Liver (tissue), 9 donors: ENCODE results near the gene WWOX. TPM values are rescaled to one million over a fixed set of nuclear protein-coding genes. Genes with fewer than 3 reads are reported as not detected.

Experiments
- DNase-seq: peaks from one replicate; pipeline ENCODE4 v3.0.0-alpha.2; 2017; ENCODE audit warnings: low spot score
- H3K27ac ChIP-seq, 2 donors: one replicate each; pipeline ENCODE4 v1.7.0; 2013; ENCODE audit warnings: inconsistent platforms in 2 of 2, low read length in 2 of 2, control low read depth in 1 of 2, low read depth in 1 of 2, mild to moderate bottlenecking in 1 of 2
- H3K27me3 ChIP-seq, 4 donors: one replicate each; pipeline versions ENCODE4 v1.6.1 to v1.7.0; 2013; ENCODE audit warnings: low read length in 3 of 4, inconsistent platforms in 1 of 4, mild to moderate bottlenecking in 1 of 4, moderate library complexity in 1 of 4; ENCODE audit not compliant: control insufficient read depth in 4 of 4, insufficient read depth in 4 of 4
- H3K36me3 ChIP-seq, 4 donors: one replicate each; pipeline versions ENCODE4 v1.6.1 to v1.7.0; 2013; ENCODE audit warnings: low read length in 3 of 4, mild to moderate bottlenecking in 3 of 4, low read depth in 1 of 4, moderate library complexity in 1 of 4; ENCODE audit not compliant: control insufficient read depth in 4 of 4, insufficient read depth in 3 of 4
- H3K4me1 ChIP-seq, 4 donors: one replicate each; pipeline versions ENCODE4 v1.6.1 to v1.7.0; 2013; ENCODE audit warnings: low read length in 3 of 4, mild to moderate bottlenecking in 3 of 4, moderate library complexity in 1 of 4; ENCODE audit not compliant: control insufficient read depth in 4 of 4, insufficient read depth in 4 of 4
- H3K4me3 ChIP-seq, 3 donors: one replicate each; pipeline versions ENCODE4 v1.6.1 to v1.7.0; 2013; ENCODE audit warnings: low read length in 3 of 3, control low read depth in 1 of 3, low read depth in 1 of 3, mild to moderate bottlenecking in 1 of 3
- H3K9ac ChIP-seq, 2 donors: one replicate each; pipeline ENCODE4 v1.7.0; 2013; ENCODE audit warnings: low read length in 2 of 2, mild to moderate bottlenecking in 2 of 2, moderate library complexity in 2 of 2, control low read depth in 1 of 2, low read depth in 1 of 2
- H3K9me3 ChIP-seq, 4 donors: one replicate each; pipeline versions ENCODE4 v1.6.1 to v1.7.0; 2013; ENCODE audit warnings: low read length in 3 of 4; ENCODE audit not compliant: control insufficient read depth in 4 of 4
- CTCF ChIP-seq: fragments of 150-350 bp; IDR thresholded peaks from 2 replicates; pipeline ENCODE4 v1.5.1; 2017; ENCODE audit warnings: improper control_type of control experiment, low read depth, low read length; ENCODE audit not compliant: missing input control
- EGR1 ChIP-seq, 2 donors: IDR thresholded peaks; 2 replicates each; pipeline ENCODE4 v1.6.1; 2016 to 2018; ENCODE audit warnings: antibody characterized with exemption in 2 of 2, low read depth in 2 of 2
- FOXA1 ChIP-seq: IDR thresholded peaks from 2 replicates; pipeline ENCODE4 v1.6.1; 2016; ENCODE audit warnings: antibody characterized with exemption
- FOXA2 ChIP-seq: IDR thresholded peaks from 2 replicates; pipeline ENCODE4 v1.6.1; 2016; ENCODE audit warnings: antibody characterized with exemption
- GABPA ChIP-seq, 2 donors: IDR thresholded peaks in 1 of 2; conservative IDR thresholded peaks in 1 of 2; 2 replicates each; pipeline ENCODE4 v1.6.1; 2016; ENCODE audit warnings: antibody characterized with exemption in 2 of 2, mild to moderate bottlenecking in 1 of 2, moderate library complexity in 1 of 2
- HNF4A ChIP-seq, 2 donors: conservative IDR thresholded peaks; 2 replicates each; pipeline ENCODE4 v1.6.1; 2016; ENCODE audit warnings: antibody characterized with exemption in 2 of 2, mild to moderate bottlenecking in 2 of 2
- HNF4G ChIP-seq: IDR thresholded peaks from 2 replicates; pipeline ENCODE4 v1.6.1; 2016; ENCODE audit warnings: antibody characterized with exemption
- JUND ChIP-seq, 2 donors: IDR thresholded peaks; 2 replicates each; pipeline ENCODE4 v1.6.1; 2016; ENCODE audit warnings: antibody characterized with exemption in 2 of 2
- MAX ChIP-seq: IDR thresholded peaks from 2 replicates; pipeline ENCODE4 v1.6.1; 2016; ENCODE audit warnings: antibody characterized with exemption
- NR2F2 ChIP-seq: IDR thresholded peaks from 2 replicates; pipeline ENCODE4 v1.6.1; 2016; ENCODE audit warnings: antibody characterized with exemption
- RAD21 ChIP-seq, 2 donors: IDR thresholded peaks; 2 replicates each; pipeline ENCODE4 v1.6.1; 2016; ENCODE audit warnings: antibody characterized with exemption in 2 of 2, mild to moderate bottlenecking in 2 of 2
- RXRA ChIP-seq, 2 donors: IDR thresholded peaks; 2 replicates each; pipeline ENCODE4 v1.6.1; 2017 to 2018; ENCODE audit warnings: antibody characterized with exemption in 2 of 2, mild to moderate bottlenecking in 1 of 2
- SP1 ChIP-seq: IDR thresholded peaks from 2 replicates; pipeline ENCODE4 v1.6.1; 2018; ENCODE audit warnings: antibody characterized with exemption, mild to moderate bottlenecking
- TAF1 ChIP-seq: conservative IDR thresholded peaks from 2 replicates; pipeline ENCODE4 v1.6.1; 2016; ENCODE audit warnings: antibody characterized with exemption, mild to moderate bottlenecking
- YY1 ChIP-seq: IDR thresholded peaks from 2 replicates; pipeline ENCODE4 v1.6.1; 2016; ENCODE audit warnings: antibody characterized with exemption, mild to moderate bottlenecking
- ZBTB33 ChIP-seq: IDR thresholded peaks from 2 replicates; pipeline ENCODE4 v1.6.1; 2016; ENCODE audit warnings: antibody characterized with exemption
- WGBS: extraction: QIAGEN DNeasy Blood & Tissue Kit; methylation state at CpG from one replicate; pipeline ENCODE4 v1.1.7; 2013; 5-methylcytosine and 5-hydroxymethylcytosine counted together
- polyA plus RNA-seq, 2 donors: library from polyadenylated mRNA; stranded (reverse) in 1 of 2; unstranded in 1 of 2; fragments of 200-250 nt in 1 of 2; fragments of >200 nt in 1 of 2; fragmentation: Nextera tagmentation in 1 of 2; extraction: Ambion mirVana in 1 of 2; gene quantifications; one replicate each; pipeline versions ENCODE4 v1.2.1 to v1.2.3, GENCODE V29; 2013 to 2015
- total RNA-seq, 2 donors: library from RNA; depleted of rRNA; stranded (reverse); fragments of >200 nt; gene quantifications; one replicate each; pipeline ENCODE4 v1.2.3, GENCODE V29; 2014
- TF ChIP-seq, protein P1 (sequence below): IDR thresholded peaks from 2 replicates; pipeline ENCODE4 v1.6.1; 2016; ENCODE audit warnings: antibody characterized with exemption, mild to moderate bottlenecking
- TF ChIP-seq, protein P2 (sequence below): IDR thresholded peaks from 2 replicates; pipeline ENCODE4 v1.6.1; 2016; ENCODE audit warnings: antibody characterized with exemption
- donor health status: healthy.
- donor health status: healthy.
- donor health status: healthy.
- donor health status: healthy.
- donor health status: healthy.

WWOX gene
- total and polyA plus RNA-seq, 4 donors: 9.8 to 46.0 (median 15.3) TPM

DNA sequence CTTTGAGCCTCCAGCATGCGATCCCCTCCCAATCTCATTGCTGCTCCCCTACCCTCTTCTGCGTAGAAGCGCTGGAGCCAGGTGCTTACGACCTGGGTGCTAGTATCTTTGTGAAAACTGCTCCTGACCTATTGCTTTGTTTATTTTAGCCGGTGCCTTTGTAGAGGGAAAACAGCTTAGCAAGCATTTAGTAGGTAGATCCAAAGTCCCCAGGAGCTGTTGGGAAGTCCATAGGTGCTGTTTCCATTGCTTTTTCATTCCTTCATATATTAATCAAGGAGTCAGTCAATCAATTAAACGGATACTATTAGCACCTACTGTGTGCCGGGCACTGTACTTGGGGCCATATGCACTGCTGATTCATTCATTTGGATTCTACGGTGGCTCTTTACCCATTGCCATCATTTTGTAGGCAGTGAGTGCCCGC, 497.6 kb downstream of the WWOX start:
- peak; percentile 28 for DNase-seq
- Histone ChIP-seq H3K27me3 (no peaks in the 10 kb centered on the region), H3K27ac (peak overlapping the region; percentile 52 to 58), H3K4me1 (peaks cover 5 to 34% (median 26%) of the 10 kb centered on the region in 4 donors), H3K4me3 (peak overlapping the region in 1 of 3 donors; percentile 28), H3K9ac (no peak overlapping the region), H3K36me3 (no peaks in the 10 kb centered on the region), H3K9me3 (no peaks in the 10 kb centered on the region)
- TF ChIP-seq SP1: peak; percentile 73
- peak; percentile 35 for TF ChIP-seq NR2F2
- no peak for TF ChIP-seq EGR1 (IDR thresholded peaks at IDR 0.05; ENCODE audit: low read depth in 2 of 2)
- TF ChIP-seq JUND (IDR thresholded peaks at IDR 0.05): peak; percentile 21 to 68
- TF ChIP-seq CTCF: no peak
- TF ChIP-seq MAX: peak; percentile 57
- TF ChIP-seq RAD21 (IDR thresholded peaks at IDR 0.05): peak; percentile 47 to 55
- TF ChIP-seq, protein P1, sequence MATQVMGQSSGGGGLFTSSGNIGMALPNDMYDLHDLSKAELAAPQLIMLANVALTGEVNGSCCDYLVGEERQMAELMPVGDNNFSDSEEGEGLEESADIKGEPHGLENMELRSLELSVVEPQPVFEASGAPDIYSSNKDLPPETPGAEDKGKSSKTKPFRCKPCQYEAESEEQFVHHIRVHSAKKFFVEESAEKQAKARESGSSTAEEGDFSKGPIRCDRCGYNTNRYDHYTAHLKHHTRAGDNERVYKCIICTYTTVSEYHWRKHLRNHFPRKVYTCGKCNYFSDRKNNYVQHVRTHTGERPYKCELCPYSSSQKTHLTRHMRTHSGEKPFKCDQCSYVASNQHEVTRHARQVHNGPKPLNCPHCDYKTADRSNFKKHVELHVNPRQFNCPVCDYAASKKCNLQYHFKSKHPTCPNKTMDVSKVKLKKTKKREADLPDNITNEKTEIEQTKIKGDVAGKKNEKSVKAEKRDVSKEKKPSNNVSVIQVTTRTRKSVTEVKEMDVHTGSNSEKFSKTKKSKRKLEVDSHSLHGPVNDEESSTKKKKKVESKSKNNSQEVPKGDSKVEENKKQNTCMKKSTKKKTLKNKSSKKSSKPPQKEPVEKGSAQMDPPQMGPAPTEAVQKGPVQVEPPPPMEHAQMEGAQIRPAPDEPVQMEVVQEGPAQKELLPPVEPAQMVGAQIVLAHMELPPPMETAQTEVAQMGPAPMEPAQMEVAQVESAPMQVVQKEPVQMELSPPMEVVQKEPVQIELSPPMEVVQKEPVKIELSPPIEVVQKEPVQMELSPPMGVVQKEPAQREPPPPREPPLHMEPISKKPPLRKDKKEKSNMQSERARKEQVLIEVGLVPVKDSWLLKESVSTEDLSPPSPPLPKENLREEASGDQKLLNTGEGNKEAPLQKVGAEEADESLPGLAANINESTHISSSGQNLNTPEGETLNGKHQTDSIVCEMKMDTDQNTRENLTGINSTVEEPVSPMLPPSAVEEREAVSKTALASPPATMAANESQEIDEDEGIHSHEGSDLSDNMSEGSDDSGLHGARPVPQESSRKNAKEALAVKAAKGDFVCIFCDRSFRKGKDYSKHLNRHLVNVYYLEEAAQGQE: peak; percentile 50
- TF ChIP-seq, protein P2, sequence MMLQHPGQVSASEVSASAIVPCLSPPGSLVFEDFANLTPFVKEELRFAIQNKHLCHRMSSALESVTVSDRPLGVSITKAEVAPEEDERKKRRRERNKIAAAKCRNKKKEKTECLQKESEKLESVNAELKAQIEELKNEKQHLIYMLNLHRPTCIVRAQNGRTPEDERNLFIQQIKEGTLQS: no peak
- peak; percentile 51 for TF ChIP-seq ZBTB33
- TF ChIP-seq YY1: peak; percentile 79
- peak; percentile 95 to 97 for TF ChIP-seq HNF4A (conservative IDR thresholded peaks at IDR 0.05)
- TF ChIP-seq TAF1: no peak
- TF ChIP-seq FOXA2: peak; percentile 94
- no peak for TF ChIP-seq GABPA (IDR thresholded peaks at IDR 0.05 in 1 of 2, conservative IDR thresholded peaks at IDR 0.05 in 1 of 2)
- TF ChIP-seq RXRA (IDR thresholded peaks at IDR 0.05): peak; percentile 78 to 87
- TF ChIP-seq FOXA1: peak; percentile 88
- peak; percentile 81 for TF ChIP-seq HNF4G
- 43% methylated on average over 9 of the region's 9 CpGs for whole genome bisulfite sequencing
